ENCODE data around the gene FMO5. TPM values are rescaled to one million over a fixed set of nuclear protein-coding genes. Genes with fewer than 3 reads are reported as not detected.
A peak's percentile ranks its signal among the peaks of the same experiment; 100 is the strongest.

Gene FMO5
- total and polyA plus RNA-seq, 10 of the 15 experiments (the other 5 are each of a cell fraction or from before 2014, with no cell fraction given) = 0.05 to 0.58 (median 0.19) TPM

DNA sequence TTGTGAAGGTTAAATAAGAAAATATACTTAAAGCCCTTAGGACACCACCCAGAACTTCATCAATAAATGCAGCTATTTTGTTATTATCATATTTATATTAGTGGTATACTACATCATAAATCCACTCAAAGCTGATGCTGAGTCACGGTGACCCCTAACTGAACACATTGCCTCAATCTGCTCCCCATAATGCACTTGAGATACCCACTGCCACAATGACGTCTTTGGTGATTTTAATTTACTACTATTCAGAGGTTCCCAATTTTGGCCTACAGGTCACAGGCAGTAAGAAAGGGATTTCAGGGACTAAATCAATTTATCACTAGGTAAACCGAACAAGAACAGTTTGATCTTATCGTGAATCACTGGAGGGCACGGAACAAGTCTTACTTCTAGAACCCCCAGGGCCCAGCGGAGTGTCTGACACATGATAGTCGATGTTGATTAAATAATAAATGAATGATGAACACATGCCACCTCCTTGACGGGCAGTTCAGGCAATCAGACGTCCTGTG, 16.9 kb upstream of the FMO5 start:
- H3K36me3 ChIP-seq (ENCODE audit: control insufficient read depth in 2 of 2, insufficient read depth in 2 of 2, low read length in 1 of 2) = no peaks in the 10 kb centered on the region
- peaks cover 44% of the 10 kb centered on the region for H3K79me2 ChIP-seq (ENCODE audit: control insufficient read depth, insufficient read depth, low read length)
- WGBS (ENCODE audit: insufficient coverage, insufficient replicate concordance, low lambda C conversion rate, missing lambda C conversion rate) = 2% methylated on average over 9 of the region's 9 CpGs
- H3K4me2 ChIP-seq (ENCODE audit: control insufficient read depth, insufficient read depth) = peak overlapping the region; percentile 90
- no TSS peak for BruUV-seq (replicated peaks)
- SMC1A ChIA-PET (ENCODE audit: uncharacterized antibody, unreplicated experiment) = interaction anchor here (0.9 to 2.6 kb wide), 3 partner anchors 62 to 71 kb away, joined by 3 to 12 read pairs (median 3); no protein-coding TSS in a partner anchor
- no peak for FAIRE-seq
- peak overlapping the region; percentile 36; the same call in 1 of the 2 replicates for H3K4me3 ChIP-seq
- peaks cover 11% of the 10 kb centered on the region for H3K4me1 ChIP-seq (ENCODE audit: control insufficient read depth, insufficient read depth, low read length)
- H3K9ac ChIP-seq (ENCODE audit: control insufficient read depth, insufficient read depth, low read length) = peak overlapping the region; percentile 55; the same call in 1 of the 2 replicates
- H3K27ac ChIP-seq (ENCODE audit: control insufficient read depth, insufficient read depth) = no peak overlapping the region; the same call in 1 of the 2 replicates
- POLR2A ChIA-PET = no interaction called here
- no peak for DNase-seq (ENCODE audit: low read depth, low spot score)
- in situ Hi-C loops (cut with MboI) (no loop called here), intact Hi-C loops (cut with micrococcal nuclease; ENCODE audit: unreplicated experiment) (loop anchor here (1.0 to 2.0 kb wide), 2 partner anchors 70 to 157 kb away; partner anchors contain the start of gene PRKAB2)
- no peaks in the 10 kb centered on the region; a peak in 1 of 4 replicates for H3K27me3 ChIP-seq (replicated peaks in 1 of 2; ENCODE audit: control insufficient read depth in 2 of 2, insufficient read depth in 2 of 2, low read length in 1 of 2)
- no peak for ATAC-seq
- no peaks in the 10 kb centered on the region for H4K20me1 ChIP-seq (ENCODE audit: control insufficient read depth, insufficient read depth)
- CTCF ChIA-PET = interaction anchor here (0.6 to 3.9 kb wide), 13 partner anchors 11 to 651 kb away, joined by 3 to 54 read pairs (median 4); partner anchors contain the start of genes FMO5 and PRKAB2
- peak overlapping the region; percentile 93 for H2AFZ ChIP-seq (ENCODE audit: control insufficient read depth, low read depth, low read length)
- no peaks in the 10 kb centered on the region; the same call in 2 of the 3 replicates for H3K9me3 ChIP-seq (replicated peaks; ENCODE audit: control insufficient read depth, insufficient read depth, low read length)
- RAD21 ChIA-PET (ENCODE audit: unreplicated experiment) = interaction anchor here (1.0 to 3.1 kb wide), 6 partner anchors 10 to 81 kb away, joined by 3 to 11 read pairs (median 6); partner anchors contain the start of gene FMO5
- no peak for TF ChIP-seq ZZZ3 (IDR thresholded peaks at IDR 0.05; ENCODE audit: control insufficient read depth, insufficient read length, low read depth)
- no peak for TF ChIP-seq PKNOX1 (IDR thresholded peaks at IDR 0.05)
- no peak for TF ChIP-seq BMI1 (IDR thresholded peaks at IDR 0.05; ENCODE audit: borderline replicate concordance)
- TF ChIP-seq STAT3 (IDR thresholded peaks at IDR 0.05; ENCODE audit: low read depth, low read length) = no peak
- no peak for TF ChIP-seq ATF2 (IDR thresholded peaks at IDR 0.05; ENCODE audit: low read length)
- TF ChIP-seq, protein P1, sequence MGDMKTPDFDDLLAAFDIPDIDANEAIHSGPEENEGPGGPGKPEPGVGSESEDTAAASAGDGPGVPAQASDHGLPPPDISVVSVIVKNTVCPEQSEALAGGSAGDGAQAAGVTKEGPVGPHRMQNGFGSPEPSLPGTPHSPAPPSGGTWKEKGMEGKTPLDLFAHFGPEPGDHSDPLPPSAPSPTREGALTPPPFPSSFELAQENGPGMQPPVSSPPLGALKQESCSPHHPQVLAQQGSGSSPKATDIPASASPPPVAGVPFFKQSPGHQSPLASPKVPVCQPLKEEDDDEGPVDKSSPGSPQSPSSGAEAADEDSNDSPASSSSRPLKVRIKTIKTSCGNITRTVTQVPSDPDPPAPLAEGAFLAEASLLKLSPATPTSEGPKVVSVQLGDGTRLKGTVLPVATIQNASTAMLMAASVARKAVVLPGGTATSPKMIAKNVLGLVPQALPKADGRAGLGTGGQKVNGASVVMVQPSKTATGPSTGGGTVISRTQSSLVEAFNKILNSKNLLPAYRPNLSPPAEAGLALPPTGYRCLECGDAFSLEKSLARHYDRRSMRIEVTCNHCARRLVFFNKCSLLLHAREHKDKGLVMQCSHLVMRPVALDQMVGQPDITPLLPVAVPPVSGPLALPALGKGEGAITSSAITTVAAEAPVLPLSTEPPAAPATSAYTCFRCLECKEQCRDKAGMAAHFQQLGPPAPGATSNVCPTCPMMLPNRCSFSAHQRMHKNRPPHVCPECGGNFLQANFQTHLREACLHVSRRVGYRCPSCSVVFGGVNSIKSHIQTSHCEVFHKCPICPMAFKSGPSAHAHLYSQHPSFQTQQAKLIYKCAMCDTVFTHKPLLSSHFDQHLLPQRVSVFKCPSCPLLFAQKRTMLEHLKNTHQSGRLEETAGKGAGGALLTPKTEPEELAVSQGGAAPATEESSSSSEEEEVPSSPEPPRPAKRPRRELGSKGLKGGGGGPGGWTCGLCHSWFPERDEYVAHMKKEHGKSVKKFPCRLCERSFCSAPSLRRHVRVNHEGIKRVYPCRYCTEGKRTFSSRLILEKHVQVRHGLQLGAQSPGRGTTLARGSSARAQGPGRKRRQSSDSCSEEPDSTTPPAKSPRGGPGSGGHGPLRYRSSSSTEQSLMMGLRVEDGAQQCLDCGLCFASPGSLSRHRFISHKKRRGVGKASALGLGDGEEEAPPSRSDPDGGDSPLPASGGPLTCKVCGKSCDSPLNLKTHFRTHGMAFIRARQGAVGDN (IDR thresholded peaks at IDR 0.05) = no peak
- 0 out of 4 replicates have a peak, but pooled peaks of 1 of the 2 experiments have one; percentile 11 for TF ChIP-seq IKZF2 (IDR thresholded peaks at IDR 0.05)
- no peak for TF ChIP-seq ASH2L (IDR thresholded peaks at IDR 0.05; ENCODE audit: borderline replicate concordance, low read depth)
- no peak for TF ChIP-seq JUND (IDR thresholded peaks at IDR 0.05; ENCODE audit: low read depth, low read length)
- no peak for TF ChIP-seq SPI1 (IDR thresholded peaks at IDR 0.05; ENCODE audit: borderline replicate concordance, insufficient read depth, low read depth, low read length)
- TF ChIP-seq BRCA1 (IDR thresholded peaks at IDR 0.05; ENCODE audit: low read depth, low read length) = no peak
- no peak for TF ChIP-seq STAT1 (conservative IDR thresholded peaks at IDR 0.05)
- no peak for TF ChIP-seq GATAD2B (conservative IDR thresholded peaks at IDR 0.05; ENCODE audit: low read depth)
- no peak for TF ChIP-seq KAT2A (conservative IDR thresholded peaks at IDR 0.05; ENCODE audit: control insufficient read depth, low read depth, low read length)
- TF ChIP-seq CHD2 (IDR thresholded peaks at IDR 0.05; ENCODE audit: borderline replicate concordance, low read depth, low read length) = no peak
- TF ChIP-seq, protein P2, sequence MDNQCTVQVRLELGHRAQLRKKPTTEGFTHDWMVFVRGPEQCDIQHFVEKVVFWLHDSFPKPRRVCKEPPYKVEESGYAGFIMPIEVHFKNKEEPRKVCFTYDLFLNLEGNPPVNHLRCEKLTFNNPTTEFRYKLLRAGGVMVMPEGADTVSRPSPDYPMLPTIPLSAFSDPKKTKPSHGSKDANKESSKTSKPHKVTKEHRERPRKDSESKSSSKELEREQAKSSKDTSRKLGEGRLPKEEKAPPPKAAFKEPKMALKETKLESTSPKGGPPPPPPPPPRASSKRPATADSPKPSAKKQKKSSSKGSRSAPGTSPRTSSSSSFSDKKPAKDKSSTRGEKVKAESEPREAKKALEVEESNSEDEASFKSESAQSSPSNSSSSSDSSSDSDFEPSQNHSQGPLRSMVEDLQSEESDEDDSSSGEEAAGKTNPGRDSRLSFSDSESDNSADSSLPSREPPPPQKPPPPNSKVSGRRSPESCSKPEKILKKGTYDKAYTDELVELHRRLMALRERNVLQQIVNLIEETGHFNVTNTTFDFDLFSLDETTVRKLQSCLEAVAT (IDR thresholded peaks at IDR 0.05) = peak; percentile 97

Data from GM12878 (cell line).